ENCODE results near the gene BMP8A. TPM values are rescaled to one million over a fixed set of nuclear protein-coding genes. Genes with fewer than 3 reads are reported as not detected.

Gene BMP8A
- total RNA-seq, 1 donor from 2014 or later, result not detected

GRCh38 chr1:39450956-39451606 is 40.4 kb upstream of the BMP8A start:
- Histone ChIP-seq H3K27me3 (no peaks in the 10 kb centered on the region), H3K4me1 (no peaks in the 10 kb centered on the region), H3K4me3 (no peak overlapping the region), H3K9me3 (no peaks in the 10 kb centered on the region), H3K27ac (peak overlapping the region in 1 of 2 donors; percentile 23), H3K36me3 (peaks cover 91 to 100% of the 10 kb centered on the region in 2 donors)
- intact Hi-C loops (cut with DNase I), result no loop called here
- TF ChIP-seq CTCF (IDR thresholded peaks at IDR 0.05), result no peak
- no peak for DNase-seq (ENCODE audit: low spot score in 2 of 2)

- Histone ChIP-seq H3K9me3 (no peaks in the 10 kb centered on the region), H3K4me3 (no peak overlapping the region), H3K27me3 (no peaks in the 10 kb centered on the region), H3K27ac (no peak overlapping the region), H3K36me3 (peaks cover 97 to 100% of the 10 kb centered on the region in 2 donors), H3K4me1 (no peaks in the 10 kb centered on the region)
- no peak for DNase-seq (ENCODE audit: low spot score in 2 of 2)
- intact Hi-C loops (cut with DNase I), result no loop called here
- no peak for TF ChIP-seq CTCF (IDR thresholded peaks at IDR 0.05)
Observed at GRCh38 chr1:39452081-39452480, 39.4 kb upstream of the BMP8A start.

- no peaks in the 10 kb centered on the region for H3K4me1 ChIP-seq
- no peak overlapping the region for H3K4me3 ChIP-seq
- no peak for TF ChIP-seq CTCF (IDR thresholded peaks at IDR 0.05)
- no peaks in the 10 kb centered on the region for H3K27me3 ChIP-seq
- peaks cover 97 to 100% of the 10 kb centered on the region in 2 donors for H3K36me3 ChIP-seq
- no peak overlapping the region for H3K27ac ChIP-seq
- H3K9me3 ChIP-seq, result no peaks in the 10 kb centered on the region
- no peak for DNase-seq (ENCODE audit: low spot score in 2 of 2)
- intact Hi-C loops (cut with DNase I), result no loop called here
Observed at GRCh38 chr1:39452540-39452939, 38.9 kb upstream of the BMP8A start.

GRCh38 chr1:39453603-39454002 is 37.8 kb upstream of the BMP8A start:
- Histone ChIP-seq H3K27ac (peak overlapping the region in 1 of 2 donors; percentile 0), H3K27me3 (no peaks in the 10 kb centered on the region), H3K4me3 (no peak overlapping the region), H3K4me1 (no peaks in the 10 kb centered on the region), H3K9me3 (no peaks in the 10 kb centered on the region), H3K36me3 (peaks cover 97 to 100% of the 10 kb centered on the region in 2 donors)
- no peak for TF ChIP-seq CTCF (IDR thresholded peaks at IDR 0.05)
- DNase-seq (ENCODE audit: low spot score in 2 of 2), result peak in 1 of 2 donors; percentile 74
- intact Hi-C loops (cut with DNase I), result no loop called here

- TF ChIP-seq CTCF (IDR thresholded peaks at IDR 0.05), result no peak
- H3K4me3 ChIP-seq, result no peak overlapping the region
- no peaks in the 10 kb centered on the region for H3K9me3 ChIP-seq
- DNase-seq (ENCODE audit: low spot score in 2 of 2), result no peak
- H3K36me3 ChIP-seq, result peaks cover 98 to 99% of the 10 kb centered on the region in 2 donors
- intact Hi-C loops (cut with DNase I), result no loop called here
- H3K27me3 ChIP-seq, result no peaks in the 10 kb centered on the region
- H3K4me1 ChIP-seq, result no peaks in the 10 kb centered on the region
- H3K27ac ChIP-seq, result no peak overlapping the region
Observed at GRCh38 chr1:39458991-39459390, 32.4 kb upstream of the BMP8A start.

Measured in ascending aorta (tissue), 2 donors.